DOHH2 (cell line): ENCODE results near the gene ZNF774.

ENCODE experiments used
- H3F3A ChIP-seq: fragments of 200-600 bp; sonication (generic), shearing (Covaris generic); 2 replicates; pipeline ENCODE4 v1.6.0; 2016; ENCODE audit warnings: antibody characterized with exemption, mild to moderate bottlenecking; ENCODE audit not compliant: control insufficient read depth, insufficient read depth
- H3K27ac ChIP-seq: fragments of 200-600 bp; sonication (generic); 2 replicates; pipeline ENCODE4 v1.5.1; 2014; ENCODE audit warnings: low read depth, mild to moderate bottlenecking, low read length, moderate library complexity
- H3K27me3 ChIP-seq: fragments of 200-600 bp; sonication (generic); 2 replicates; pipeline ENCODE4 v1.6.1; 2014; ENCODE audit warnings: mild to moderate bottlenecking, low read length, mixed read lengths; ENCODE audit not compliant: control insufficient read depth
- H3K36me3 ChIP-seq: fragments of 200-600 bp; sonication (generic); 2 replicates; pipeline ENCODE4 v1.6.1; 2014; ENCODE audit warnings: mild to moderate bottlenecking, low read length, moderate library complexity, mixed read lengths; ENCODE audit not compliant: control insufficient read depth
- H3K4me1 ChIP-seq: fragments of 200-600 bp; sonication (generic); 2 replicates; pipeline ENCODE4 v1.6.1; 2014; ENCODE audit warnings: mild to moderate bottlenecking, low read length, mixed read lengths; ENCODE audit not compliant: control insufficient read depth
- H3K4me2 ChIP-seq: fragments of 200-600 bp; sonication (generic); 2 replicates; pipeline ENCODE4 v1.6.0; 2014; ENCODE audit warnings: mild to moderate bottlenecking, low read length, moderate library complexity
- H3K4me3 ChIP-seq: fragments of 200-600 bp; sonication (generic); 2 replicates; pipeline ENCODE4 v1.5.1; 2014; ENCODE audit warnings: mild to moderate bottlenecking, low read length, mixed read lengths
- H3K79me2 ChIP-seq: fragments of 200-600 bp; sonication (generic); 2 replicates; pipeline ENCODE4 v1.6.1; 2014; ENCODE audit warnings: mild to moderate bottlenecking, low read length, mixed read lengths; ENCODE audit not compliant: control insufficient read depth
- H3K9me2 ChIP-seq: fragments of 200-600 bp; sonication (generic); replicated peaks from 2 replicates; pipeline ENCODE4 v1.6.1; 2014; ENCODE audit warnings: mild to moderate bottlenecking, low read length, mixed read lengths; ENCODE audit not compliant: control insufficient read depth
- H3K9me3 ChIP-seq: fragments of 200-600 bp; sonication (generic); 2 replicates; pipeline ENCODE4 v1.6.1; 2014; ENCODE audit warnings: antibody characterized with exemption, low read length, mixed read lengths; ENCODE audit not compliant: control insufficient read depth, insufficient read depth
- H4K20me1 ChIP-seq: fragments of 200-600 bp; sonication (generic); 2 replicates; pipeline ENCODE4 v1.6.0; 2014; ENCODE audit warnings: low read depth, mild to moderate bottlenecking, antibody characterized with exemption, low read length, moderate library complexity; ENCODE audit not compliant: control insufficient read depth, insufficient read depth
- CTCF ChIP-seq: fragments of 200-600 bp; sonication (generic); IDR thresholded peaks from one replicate; pipeline ENCODE4 v1.5.1; 2014; ENCODE audit warnings: antibody characterized with exemption, mild to moderate bottlenecking, low read depth, low read length; ENCODE audit not compliant: poor library complexity, severe bottlenecking
- EZH2phosphoT487 ChIP-seq: fragments of 200-600 bp; sonication (generic); IDR thresholded peaks from 2 replicates; pipeline ENCODE4 v1.6.1; 2017; ENCODE audit warnings: borderline replicate concordance, mild to moderate bottlenecking, antibody characterized with exemption, low read length, moderate library complexity, mixed read lengths

Gene ZNF774

GRCh38 chr15:90401495-90401894, 49.4 kb downstream of the ZNF774 start:
- no peaks in the 10 kb centered on the region for H3K9me3 ChIP-seq
- H3K9me2 ChIP-seq = no peaks in the 10 kb centered on the region
- no peak overlapping the region for H3K4me3 ChIP-seq
- TF ChIP-seq CTCF (no peak), EZH2phosphoT487 (no peak)
- peaks cover 4% of the 10 kb centered on the region for H3K36me3 ChIP-seq
- no peaks in the 10 kb centered on the region for H3F3A ChIP-seq
- H3K4me2 ChIP-seq = peak overlapping the region; percentile 50
- peaks cover 27% of the 10 kb centered on the region for H3K4me1 ChIP-seq
- H4K20me1 ChIP-seq = peaks cover 4% of the 10 kb centered on the region
- H3K27me3 ChIP-seq = no peaks in the 10 kb centered on the region
- no peak overlapping the region for H3K27ac ChIP-seq
- H3K79me2 ChIP-seq = peaks cover 99% of the 10 kb centered on the region

- Histone ChIP-seq H3F3A (no peaks in the 10 kb centered on the region), H3K4me3 (no peak overlapping the region), H3K9me3 (no peaks in the 10 kb centered on the region)
Measured at GRCh38 chr15:90402223-90402622, 50.1 kb downstream of the ZNF774 start.

GRCh38 chr15:90402767-90403166, 50.7 kb downstream of the ZNF774 start:
- Histone ChIP-seq H3K4me2 (no peak overlapping the region), H3K9me3 (no peaks in the 10 kb centered on the region), H3K4me1 (peaks cover 25% of the 10 kb centered on the region), H3K27me3 (no peaks in the 10 kb centered on the region), H3K4me3 (no peak overlapping the region), H3K79me2 (peaks cover 100% of the 10 kb centered on the region), H4K20me1 (peaks cover 4% of the 10 kb centered on the region), H3K9me2 (no peaks in the 10 kb centered on the region), H3F3A (no peaks in the 10 kb centered on the region), H3K36me3 (peaks cover 4% of the 10 kb centered on the region; the same call in 1 of the 2 replicates), H3K27ac (no peak overlapping the region)
- TF ChIP-seq EZH2phosphoT487 (no peak), CTCF (no peak)

More at GRCh38 chr15:90402223-90402622, 50.1 kb downstream of the ZNF774 start:
- no peak for TF ChIP-seq CTCF
- no peak for TF ChIP-seq EZH2phosphoT487
- H3K36me3 ChIP-seq = peaks cover 4% of the 10 kb centered on the region; the same call in 1 of the 2 replicates
- H3K27me3 ChIP-seq = no peaks in the 10 kb centered on the region
- H4K20me1 ChIP-seq = peaks cover 4% of the 10 kb centered on the region
- H3K79me2 ChIP-seq = peaks cover 99% of the 10 kb centered on the region
- no peak overlapping the region for H3K27ac ChIP-seq
- peak overlapping the region; percentile 50; the same call in 1 of the 2 replicates for H3K4me2 ChIP-seq
- H3K9me2 ChIP-seq = no peaks in the 10 kb centered on the region
- H3K4me1 ChIP-seq = peaks cover 25% of the 10 kb centered on the region

GRCh38 chr15:90405055-90405607, 53.0 kb downstream of the ZNF774 start:
- peaks cover 4% of the 10 kb centered on the region for H4K20me1 ChIP-seq
- peaks cover 94% of the 10 kb centered on the region for H3K79me2 ChIP-seq
- H3K36me3 ChIP-seq = peaks cover 8% of the 10 kb centered on the region
- no peak overlapping the region for H3K27ac ChIP-seq
- no peaks in the 10 kb centered on the region for H3K9me2 ChIP-seq
- H3K4me3 ChIP-seq = no peak overlapping the region
- no peaks in the 10 kb centered on the region for H3K27me3 ChIP-seq
- no peak overlapping the region for H3K4me2 ChIP-seq
- H3K9me3 ChIP-seq = no peaks in the 10 kb centered on the region
- no peaks in the 10 kb centered on the region for H3F3A ChIP-seq
- H3K4me1 ChIP-seq = peaks cover 26% of the 10 kb centered on the region
- TF ChIP-seq CTCF (no peak), EZH2phosphoT487 (no peak)
